Kidney (tissue), 14 donors: ENCODE data around the gene WDTC1. TPM values are rescaled to one million over a fixed set of nuclear protein-coding genes. Genes with fewer than 3 reads are reported as not detected.
A peak's percentile ranks its signal among the peaks of the same experiment; 100 is the strongest.

Experiments used
- DNase-seq, 5 donors: peaks; one replicate each; pipeline ENCODE4 v3.0.0-alpha.2; 2013 to 2020
- FAIRE-seq: peaks from 2 replicates; lab custom pipeline; 2012; peaks lifted over from hg19 to GRCh38; lab: Jason Lieb, UNC
- H3K27ac ChIP-seq, 2 donors: one replicate each; pipeline ENCODE4 v1.7.0; 2013; ENCODE audit warnings: low read depth in 2 of 2, low read length in 2 of 2, inconsistent platforms in 1 of 2
- H3K27me3 ChIP-seq: one replicate; pipeline ENCODE4 v1.7.1; 2013; ENCODE audit warnings: low read length, inconsistent platforms; ENCODE audit not compliant: control insufficient read depth, insufficient read depth
- H3K36me3 ChIP-seq, 3 donors: one replicate each; pipeline versions ENCODE4 v1.7.0 to v1.7.1; 2013; ENCODE audit warnings: low read length in 3 of 3, control low read depth in 1 of 3, inconsistent platforms in 1 of 3; ENCODE audit not compliant: insufficient read depth in 3 of 3, control insufficient read depth in 2 of 3
- H3K4me1 ChIP-seq, 3 donors: one replicate each; pipeline versions ENCODE4 v1.7.0 to v1.7.1; 2013; ENCODE audit warnings: low read length in 3 of 3, inconsistent platforms in 1 of 3, low read depth in 1 of 3; ENCODE audit not compliant: control insufficient read depth in 2 of 3, insufficient read depth in 2 of 3
- H3K4me3 ChIP-seq, 3 donors: one replicate each; pipeline versions ENCODE4 v1.7.0 to v1.8.1; 2013; ENCODE audit warnings: low read length in 3 of 3, control low read depth in 1 of 3, inconsistent platforms in 1 of 3
- H3K9ac ChIP-seq, 3 donors: one replicate each; pipeline versions ENCODE4 v1.7.0 to v1.7.1; 2013; ENCODE audit warnings: low read length in 3 of 3, control low read depth in 1 of 3, inconsistent platforms in 1 of 3
- H3K9me3 ChIP-seq, 3 donors: one replicate each; pipeline versions ENCODE4 v1.7.0 to v1.7.1; 2013; ENCODE audit warnings: low read length in 3 of 3, control low read depth in 1 of 3, inconsistent platforms in 1 of 3; ENCODE audit not compliant: control insufficient read depth in 2 of 3, insufficient read depth in 1 of 3
- intact Hi-C: fragments of 100-400 bp; cut with DNase I; formaldehyde crosslinking; loops from one replicate; pipeline ENCODE4 v1.11.1; 2022
- polyA plus RNA-seq: library from polyadenylated mRNA; stranded (reverse); fragments of 350-450 nt; fragmentation: Illumina TruSeq; extraction: RNeasy Lipid Tissue Mini Kit (QIAGEN cat#74804); gene quantifications from one replicate; pipeline ENCODE4 v1.2.3, GENCODE V29; 2014; ENCODE audit warnings: low read depth, low replicate concordance; ENCODE audit not compliant: insufficient read depth
- total RNA-seq: library from RNA; stranded (reverse); fragmentation: NEBNext Ultra II Directional; extraction: Animal tissue kit (Norgen Biotek cat#: 25700); gene quantifications from one replicate; pipeline ENCODE4 v1.2.1, GENCODE V29; 2021
- TF ChIP-seq, protein P1 (sequence below): IDR thresholded peaks from 3 replicates; pipeline ENCODE4 v1.5.1; 2012; ENCODE audit warnings: mild to moderate bottlenecking, moderate library complexity, borderline replicate concordance; ENCODE audit not compliant: insufficient read depth; ENCODE audit errors: extremely low read depth
- donor health status: control.
- donor health status: control.
- donor health status: control.
- donor health status: control.
- donor health status: control.
- donor health status: DM: yes; HTN: yes; CAD: no.
- donor health status: Normal renal cell carcinoma (clear cell type).

Gene WDTC1
- total and polyA plus RNA-seq, 2 donors from 2014 or later: 23.7 to 42.2 TPM

- no peak overlapping the region for H3K4me3 ChIP-seq
- no peaks in the 10 kb centered on the region for H3K36me3 ChIP-seq
- H3K4me1 ChIP-seq: peaks cover 0 to 2% (median 0%) of the 10 kb centered on the region in 3 donors
- no peaks in the 10 kb centered on the region for H3K9me3 ChIP-seq
- no peaks in the 10 kb centered on the region for H3K27me3 ChIP-seq
- H3K9ac ChIP-seq: no peak overlapping the region
- TF ChIP-seq, protein P1, sequence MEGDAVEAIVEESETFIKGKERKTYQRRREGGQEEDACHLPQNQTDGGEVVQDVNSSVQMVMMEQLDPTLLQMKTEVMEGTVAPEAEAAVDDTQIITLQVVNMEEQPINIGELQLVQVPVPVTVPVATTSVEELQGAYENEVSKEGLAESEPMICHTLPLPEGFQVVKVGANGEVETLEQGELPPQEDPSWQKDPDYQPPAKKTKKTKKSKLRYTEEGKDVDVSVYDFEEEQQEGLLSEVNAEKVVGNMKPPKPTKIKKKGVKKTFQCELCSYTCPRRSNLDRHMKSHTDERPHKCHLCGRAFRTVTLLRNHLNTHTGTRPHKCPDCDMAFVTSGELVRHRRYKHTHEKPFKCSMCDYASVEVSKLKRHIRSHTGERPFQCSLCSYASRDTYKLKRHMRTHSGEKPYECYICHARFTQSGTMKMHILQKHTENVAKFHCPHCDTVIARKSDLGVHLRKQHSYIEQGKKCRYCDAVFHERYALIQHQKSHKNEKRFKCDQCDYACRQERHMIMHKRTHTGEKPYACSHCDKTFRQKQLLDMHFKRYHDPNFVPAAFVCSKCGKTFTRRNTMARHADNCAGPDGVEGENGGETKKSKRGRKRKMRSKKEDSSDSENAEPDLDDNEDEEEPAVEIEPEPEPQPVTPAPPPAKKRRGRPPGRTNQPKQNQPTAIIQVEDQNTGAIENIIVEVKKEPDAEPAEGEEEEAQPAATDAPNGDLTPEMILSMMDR: no peak
- intact Hi-C loops: no loop called here
- H3K27ac ChIP-seq: no peak overlapping the region
- FAIRE-seq (no peak), DNase-seq (no peak)
Measured at GRCh38 chr1:27343639-27344025, 109.2 kb downstream of the WDTC1 start.

DNA sequence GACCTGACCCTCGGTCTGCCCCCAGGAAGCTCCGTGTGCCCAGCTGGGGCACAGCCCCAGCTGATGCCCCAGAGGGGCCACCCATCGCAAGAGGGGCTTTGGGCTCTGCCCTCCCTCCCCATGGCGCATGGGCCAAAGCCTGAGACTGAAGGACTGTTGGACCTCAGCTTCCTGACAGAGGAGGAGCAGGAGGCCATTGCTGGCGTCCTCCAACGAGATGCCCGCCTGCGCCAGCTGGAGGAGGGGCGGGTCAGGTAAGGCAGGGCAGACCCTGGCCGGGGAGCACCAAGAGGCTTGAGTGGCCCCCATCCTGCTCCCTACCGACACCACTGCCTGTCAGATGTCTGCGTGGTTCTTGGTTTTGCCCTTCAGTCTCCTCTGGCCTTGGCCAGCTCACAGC, 110.8 kb downstream of the WDTC1 start:
- H3K27me3 ChIP-seq: no peaks in the 10 kb centered on the region
- no peak overlapping the region for H3K27ac ChIP-seq
- intact Hi-C loops: no loop called here
- TF ChIP-seq, protein P1: no peak
- no peak for FAIRE-seq
- H3K9ac ChIP-seq: no peak overlapping the region
- H3K4me3 ChIP-seq: no peak overlapping the region
- H3K9me3 ChIP-seq: no peaks in the 10 kb centered on the region
- peak in 1 of 5 donors; percentile 37 for DNase-seq
- H3K4me1 ChIP-seq: peaks cover 0 to 11% (median 5%) of the 10 kb centered on the region in 3 donors
- no peaks in the 10 kb centered on the region for H3K36me3 ChIP-seq

DNA sequence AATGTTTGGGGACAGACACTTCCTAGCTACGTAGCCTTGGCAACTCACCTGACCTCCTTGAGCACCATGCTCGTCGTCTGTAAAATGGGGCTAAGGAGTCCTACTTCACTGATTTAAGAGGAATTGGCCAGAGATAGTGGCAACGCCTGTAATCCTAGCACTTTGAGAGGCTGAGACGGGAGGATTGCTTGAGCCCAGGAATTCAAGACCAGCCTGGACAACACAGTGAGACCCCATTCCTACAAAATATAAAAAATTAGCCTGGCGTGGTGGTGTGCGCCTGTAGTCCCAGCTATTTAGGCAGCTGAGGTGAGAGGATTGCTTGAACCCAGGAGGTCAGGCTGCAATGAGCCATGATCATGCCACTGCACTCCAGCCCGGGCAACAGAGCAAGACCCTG, 111.9 kb downstream of the WDTC1 start:
- H3K9me3 ChIP-seq: no peaks in the 10 kb centered on the region
- H3K27me3 ChIP-seq: no peaks in the 10 kb centered on the region
- FAIRE-seq (no peak), DNase-seq (no peak)
- intact Hi-C loops: no loop called here
- no peaks in the 10 kb centered on the region for H3K36me3 ChIP-seq
- no peak overlapping the region for H3K4me3 ChIP-seq
- peaks cover 0 to 19% (median 5%) of the 10 kb centered on the region in 3 donors for H3K4me1 ChIP-seq
- TF ChIP-seq, protein P1: no peak
- no peak overlapping the region for H3K9ac ChIP-seq
- no peak overlapping the region for H3K27ac ChIP-seq
